Fibroblast of mammary gland (primary cell): Measurements from ENCODE around the gene NFYA.
"Not testable (repeated sequence)": the region's sequence is repeated elsewhere in the genome, so short reads cannot be mapped to it uniquely, and the experiment has no call there.

Source experiments
- DNase-seq: peaks from one replicate; pipeline ENCODE4 v3.0.0-alpha.2; 2010; ENCODE audit warnings: low read depth
- H3K4me3 ChIP-seq: 2 replicates; pipeline ENCODE4 v1.5.1; 2011; ENCODE audit warnings: low read depth, mild to moderate bottlenecking, low read length, moderate library complexity; ENCODE audit not compliant: control insufficient read depth
- CTCF ChIP-seq: conservative IDR thresholded peaks from 2 replicates; pipeline ENCODE4 v1.5.1; 2011; ENCODE audit warnings: low read depth, low read length, inconsistent platforms; ENCODE audit not compliant: control insufficient read depth, insufficient read depth

The NFYA gene

GRCh38 chr6:41098366-41098765, 25.6 kb downstream of the NFYA start:
- no peak overlapping the region for H3K4me3 ChIP-seq
- DNase-seq, result peak; percentile 3
- TF ChIP-seq CTCF, result no peak

GRCh38 chr6:41100871-41101287, 28.1 kb downstream of the NFYA start:
- TF ChIP-seq CTCF, result no peak
- no peak for DNase-seq
- no peak overlapping the region for H3K4me3 ChIP-seq

- no peak for DNase-seq
- no peak overlapping the region for H3K4me3 ChIP-seq
- TF ChIP-seq CTCF, result no peak
Measured at GRCh38 chr6:41103847-41104246, 31.1 kb downstream of the NFYA start.

GRCh38 chr6:41111017-41111416, 38.2 kb downstream of the NFYA start:
- no peak for TF ChIP-seq CTCF

GRCh38 chr6:41115027-41115426, 42.3 kb downstream of the NFYA start:
- not testable (repeated sequence) for H3K4me3 ChIP-seq, DNase-seq

More at GRCh38 chr6:41111017-41111416, 38.2 kb downstream of the NFYA start:
- H3K4me3 ChIP-seq, result no peak overlapping the region
- no peak for DNase-seq

GRCh38 chr6:41119508-41119907, 46.7 kb downstream of the NFYA start:
- DNase-seq, result no peak
- no peak for TF ChIP-seq CTCF
- H3K4me3 ChIP-seq, result no peak overlapping the region

- no peak for DNase-seq
- TF ChIP-seq CTCF, result no peak
Measured at GRCh38 chr6:41120058-41120457, 47.3 kb downstream of the NFYA start.

More at GRCh38 chr6:41120058-41120457, 47.3 kb downstream of the NFYA start:
- H3K4me3 ChIP-seq, result no peak overlapping the region
